B cell (primary cell): ENCODE data around the gene COLGALT1.

Experiments
- EZH2 ChIP-seq: IDR thresholded peaks from 2 replicates; pipeline ENCODE4 v1.6.1; 2012; ENCODE audit warnings: borderline replicate concordance, low read depth, mild to moderate bottlenecking, moderate library complexity, low read length; ENCODE audit not compliant: insufficient read depth, poor library complexity, severe bottlenecking
- TF ChIP-seq, protein P1 (sequence below): fragments of 200-600 bp; IDR thresholded peaks from one replicate; pipeline ENCODE4 v1.8.0; 2022; ENCODE audit warnings: antibody characterized with exemption, mild to moderate bottlenecking

DNA sequence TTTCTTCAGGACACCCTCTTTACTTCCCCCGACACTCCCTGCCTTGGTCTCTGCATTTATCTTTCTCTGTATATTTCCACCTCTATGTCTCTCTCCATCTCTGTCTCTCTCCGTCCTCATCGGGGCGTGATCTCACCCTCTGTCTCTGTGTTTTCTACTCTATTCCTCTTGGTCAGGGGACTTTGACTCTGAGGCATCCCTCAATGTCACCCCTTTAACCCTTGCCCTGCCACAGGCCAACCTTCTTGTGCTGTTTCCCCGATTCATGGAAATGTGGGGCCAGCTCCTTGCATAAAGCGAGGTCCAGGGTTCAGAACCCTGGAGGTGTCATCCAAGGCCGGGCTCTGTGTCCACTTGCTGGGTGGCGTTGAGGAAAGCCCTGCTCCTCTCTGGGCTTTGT lies 46.8 kb downstream of the COLGALT1 start:
- TF ChIP-seq, protein P1, sequence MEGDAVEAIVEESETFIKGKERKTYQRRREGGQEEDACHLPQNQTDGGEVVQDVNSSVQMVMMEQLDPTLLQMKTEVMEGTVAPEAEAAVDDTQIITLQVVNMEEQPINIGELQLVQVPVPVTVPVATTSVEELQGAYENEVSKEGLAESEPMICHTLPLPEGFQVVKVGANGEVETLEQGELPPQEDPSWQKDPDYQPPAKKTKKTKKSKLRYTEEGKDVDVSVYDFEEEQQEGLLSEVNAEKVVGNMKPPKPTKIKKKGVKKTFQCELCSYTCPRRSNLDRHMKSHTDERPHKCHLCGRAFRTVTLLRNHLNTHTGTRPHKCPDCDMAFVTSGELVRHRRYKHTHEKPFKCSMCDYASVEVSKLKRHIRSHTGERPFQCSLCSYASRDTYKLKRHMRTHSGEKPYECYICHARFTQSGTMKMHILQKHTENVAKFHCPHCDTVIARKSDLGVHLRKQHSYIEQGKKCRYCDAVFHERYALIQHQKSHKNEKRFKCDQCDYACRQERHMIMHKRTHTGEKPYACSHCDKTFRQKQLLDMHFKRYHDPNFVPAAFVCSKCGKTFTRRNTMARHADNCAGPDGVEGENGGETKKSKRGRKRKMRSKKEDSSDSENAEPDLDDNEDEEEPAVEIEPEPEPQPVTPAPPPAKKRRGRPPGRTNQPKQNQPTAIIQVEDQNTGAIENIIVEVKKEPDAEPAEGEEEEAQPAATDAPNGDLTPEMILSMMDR = no peak
- TF ChIP-seq EZH2 = no peak
